GM12878 (cell line): ENCODE measurements around the gene TRIM46. TPM values are rescaled to one million over a fixed set of nuclear protein-coding genes. Genes with fewer than 3 reads are reported as not detected.

Source experiments
- ATAC-seq: fragments of 200-7000 bp; cut with Tn5 transposase; 3 replicates; pipeline ENCODE4 v1.9.1; 2020; ENCODE audit warnings: mild to moderate bottlenecking, moderate library complexity
- BruUV-seq: library from RNA; stranded (reverse); fragments of 400-500 nt; replicated peaks from 2 replicates; lab custom pipeline; 2021; lab: Mats Ljungman, UMichigan
- CTCF ChIA-PET: fragments of 300-600 bp; sonication (Branson Sonifier 250); formaldehyde crosslinking; extraction: SDS; loops from one replicate; lab custom pipeline; 2021; ENCODE audit warnings: inconsistent platforms; lab: Yijun Ruan, JAX
- POLR2A ChIA-PET: fragments of 350-600 bp; formaldehyde crosslinking; extraction: SDS; loops from one replicate; lab custom pipeline; 2021; ENCODE audit warnings: inconsistent platforms; lab: Charles Lee
- RAD21 ChIA-PET: fragments of 300-600 bp; sonication (Branson Sonifier 250); formaldehyde crosslinking; loops from one replicate; lab custom pipeline; 2023; ENCODE audit warnings: antibody characterized with exemption; ENCODE audit not compliant: unreplicated experiment; lab: Charles Lee
- SMC1A ChIA-PET: fragments of 300-600 bp; sonication (Branson Sonifier 250); formaldehyde crosslinking; loops from one replicate; lab custom pipeline; 2023; ENCODE audit not compliant: unreplicated experiment, uncharacterized antibody; lab: Charles Lee
- DNase-seq: peaks from one replicate; pipeline ENCODE4 v3.0.0-alpha.2; 2011; ENCODE audit warnings: low read depth, low spot score
- FAIRE-seq: peaks from 3 replicates; lab custom pipeline; 2011; peaks lifted over from hg19 to GRCh38; lab: Jason Lieb, UNC
- H2AFZ ChIP-seq: 2 replicates; pipeline ENCODE4 v1.6.0; 2011; ENCODE audit warnings: low read depth, low read length, control low read depth; ENCODE audit not compliant: control insufficient read depth
- H3K27ac ChIP-seq: 2 replicates; pipeline ENCODE4 v1.5.1; 2011; ENCODE audit warnings: control low read depth; ENCODE audit not compliant: control insufficient read depth, insufficient read depth
- H3K27me3 ChIP-seq, 2 experiments: replicated peaks in 1 of 2; 2 replicates each; pipeline versions ENCODE4 v1.6.0 to v1.6.1; 2011; ENCODE audit warnings: low read length in 1 of 2; ENCODE audit not compliant: control insufficient read depth in 2 of 2, insufficient read depth in 2 of 2
- H3K36me3 ChIP-seq, 2 experiments: 2 replicates each; pipeline ENCODE4 v1.5.1; 2011; ENCODE audit warnings: low read length in 1 of 2; ENCODE audit not compliant: control insufficient read depth in 2 of 2, insufficient read depth in 2 of 2
- H3K4me1 ChIP-seq: 2 replicates; pipeline ENCODE4 v1.6.1; 2011; ENCODE audit warnings: mild to moderate bottlenecking, low read length, moderate library complexity, mixed read lengths; ENCODE audit not compliant: control insufficient read depth, insufficient read depth
- H3K4me2 ChIP-seq: 2 replicates; pipeline ENCODE4 v1.6.0; 2011; ENCODE audit warnings: control low read depth; ENCODE audit not compliant: control insufficient read depth, insufficient read depth
- H3K4me3 ChIP-seq: fragments of 200-600 bp; sonication (generic); 2 replicates; pipeline ENCODE4 v1.5.1; 2016
- H3K79me2 ChIP-seq: 2 replicates; pipeline ENCODE4 v1.6.0; 2011; ENCODE audit warnings: low read length; ENCODE audit not compliant: control insufficient read depth, insufficient read depth
- H3K9ac ChIP-seq: 2 replicates; pipeline ENCODE4 v1.8.0; 2011; ENCODE audit warnings: low read length, control low read depth, mixed read lengths; ENCODE audit not compliant: control insufficient read depth, insufficient read depth
- H3K9me3 ChIP-seq: replicated peaks from 3 replicates; pipeline ENCODE4 v1.5.1; 2011; ENCODE audit warnings: mild to moderate bottlenecking, low read length; ENCODE audit not compliant: control insufficient read depth, insufficient read depth
- H4K20me1 ChIP-seq: 2 replicates; pipeline ENCODE4 v1.6.0; 2011; ENCODE audit not compliant: control insufficient read depth, insufficient read depth
- CHD1 ChIP-seq: IDR thresholded peaks from 2 replicates; pipeline ENCODE4 v1.6.1; 2012; ENCODE audit warnings: low read depth, low read length, improper control_type of control experiment
- CHD2 ChIP-seq: IDR thresholded peaks from 2 replicates; pipeline ENCODE4 v1.6.1; 2011; ENCODE audit warnings: low read depth, low read length, improper control_type of control experiment, borderline replicate concordance
- CHD4 ChIP-seq: fragments of 200-600 bp; sonication (generic); IDR thresholded peaks from 2 replicates; pipeline ENCODE4 v1.6.1; 2016; ENCODE audit warnings: mild to moderate bottlenecking
- KDM1A ChIP-seq: fragments of 200-600 bp; sonication (generic); IDR thresholded peaks from 2 replicates; pipeline ENCODE4 v1.6.1; 2016; ENCODE audit warnings: borderline replicate concordance
- MTA3 ChIP-seq: IDR thresholded peaks from 2 replicates; pipeline ENCODE4 v1.6.1; 2012; ENCODE audit warnings: low read length, inconsistent platforms, borderline replicate concordance
- NFYA ChIP-seq: IDR thresholded peaks from 2 replicates; pipeline ENCODE4 v1.6.1; 2011; ENCODE audit warnings: low read depth, mild to moderate bottlenecking, low read length, improper control_type of control experiment, borderline replicate concordance
- RAD21 ChIP-seq: IDR thresholded peaks from 2 replicates; pipeline ENCODE4 v1.6.1; 2011; ENCODE audit warnings: mild to moderate bottlenecking, low read depth, low read length, moderate library complexity; ENCODE audit not compliant: insufficient read depth
- RFX5 ChIP-seq: IDR thresholded peaks from 2 replicates; pipeline ENCODE4 v1.6.1; 2011; ENCODE audit warnings: low read depth, low read length, improper control_type of control experiment
- RUNX3 ChIP-seq: IDR thresholded peaks from 2 replicates; pipeline ENCODE4 v1.6.1; 2012; ENCODE audit warnings: low read length, inconsistent platforms
- SIX5 ChIP-seq: IDR thresholded peaks from 2 replicates; pipeline ENCODE4 v1.6.1; 2011; ENCODE audit warnings: mild to moderate bottlenecking, low read depth, low read length, moderate library complexity; ENCODE audit not compliant: severe bottlenecking
- TAF1 ChIP-seq: IDR thresholded peaks from 2 replicates; pipeline ENCODE4 v1.6.1; 2011; ENCODE audit warnings: mild to moderate bottlenecking, low read depth, low read length, borderline replicate concordance
- TARDBP ChIP-seq: IDR thresholded peaks from 2 replicates; pipeline ENCODE4 v1.6.1; 2016; ENCODE audit warnings: borderline replicate concordance
- WRNIP1 ChIP-seq: IDR thresholded peaks from 2 replicates; pipeline ENCODE4 v1.6.1; 2011; ENCODE audit warnings: low read depth, low read length, improper control_type of control experiment, borderline replicate concordance
- ZSCAN29 ChIP-seq: fragments of 450-650 bp; IDR thresholded peaks from 2 replicates; pipeline ENCODE4 v1.6.1; 2017; ENCODE audit warnings: mild to moderate bottlenecking, moderate library complexity
- WGBS: methylation state at CpG from one replicate; pipeline ENCODE4 v1.1.6; 2016; ENCODE audit warnings: low lambda C conversion rate; ENCODE audit not compliant: insufficient replicate concordance, insufficient coverage; ENCODE audit errors: missing lambda C conversion rate; 5-methylcytosine and 5-hydroxymethylcytosine counted together
- in situ Hi-C: fragments of 300-500 bp; cut with MboI; formaldehyde crosslinking; loops from 9 replicates; pipeline ENCODE4 v1.14.3; 2018; ENCODE audit warnings: mixed read lengths
- intact Hi-C: fragments of 100-400 bp; cut with micrococcal nuclease; formaldehyde crosslinking; loops from one replicate; pipeline ENCODE4 v1.14.2; 2022; ENCODE audit not compliant: unreplicated experiment
- polyA plus RNA-seq, 11 experiments: library from polyadenylated mRNA; depleted of rRNA in 4 of 11; unstranded in 6 of 11; stranded (reverse) in 5 of 11; fragments of >200 nt; fragmentation: Nextera tagmentation in 4 of 11; fragmentation: Illumina TruSeq in 1 of 11; extraction: Ambion mirVana in 4 of 11; extraction: Trizol in 1 of 11; gene quantifications; 1 replicate in 1 of 11; 2 replicates in 10 of 11; pipeline versions ENCODE4 v1.2.1 to v1.2.3, GENCODE V29; 2011 to 2016; ENCODE audit warnings: inconsistent platforms in 2 of 11, missing spikeins in 2 of 11, low read depth in 1 of 11
- total RNA-seq, 4 experiments: library from RNA; depleted of rRNA in 3 of 4; stranded (reverse); fragments of >200 nt in 3 of 4; fragmentation: Illumina TruSeq in 1 of 4; extraction: Trizol in 1 of 4; gene quantifications; 2 replicates each; pipeline versions ENCODE4 v1.2.1 to v1.2.3, GENCODE V29; 2013 to 2021
- TF ChIP-seq, protein P1 (sequence below): IDR thresholded peaks from 2 replicates; pipeline ENCODE4 v1.6.1; 2012; ENCODE audit warnings: low read depth, low read length, improper control_type of control experiment
- TF ChIP-seq, protein P2 (sequence below): fragments of 450-650 bp; IDR thresholded peaks from 2 replicates; pipeline ENCODE4 v1.6.1; 2016; ENCODE audit warnings: mild to moderate bottlenecking
- TF ChIP-seq, protein P3 (sequence below): IDR thresholded peaks from 2 replicates; pipeline ENCODE4 v1.6.1; 2012; ENCODE audit warnings: low read length, inconsistent platforms
- TF ChIP-seq, protein P4 (sequence below): fragments of 450-650 bp; formaldehyde crosslinking; IDR thresholded peaks from 2 replicates; pipeline ENCODE4 v1.5.0; 2022; ENCODE audit warnings: mild to moderate bottlenecking, missing genetic modification characterization

Gene TRIM46
- total and polyA plus RNA-seq, 10 of the 15 experiments (the other 5 are each of a cell fraction or from before 2014, with no cell fraction given), result 0.08 to 3.1 (median 0.97) TPM

DNA sequence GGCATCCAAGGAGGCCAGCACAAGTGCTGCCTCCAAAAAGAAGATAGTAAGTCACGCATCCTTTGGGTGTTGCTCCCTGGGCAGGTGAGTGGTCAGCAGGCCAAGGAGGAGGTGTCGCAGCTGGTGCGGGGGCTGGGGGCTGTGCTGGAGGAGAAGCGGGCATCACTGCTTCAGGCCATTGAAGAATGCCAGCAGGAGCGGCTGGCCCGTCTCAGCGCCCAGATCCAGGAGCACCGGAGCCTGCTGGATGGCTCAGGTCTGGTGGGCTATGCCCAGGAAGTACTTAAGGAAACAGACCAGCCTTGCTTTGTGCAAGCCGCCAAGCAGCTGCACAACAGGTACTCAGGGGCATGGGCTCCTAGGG lies 4.3 kb downstream of the TRIM46 start:
- DNase-seq, result no peak
- no peaks in the 10 kb centered on the region for H4K20me1 ChIP-seq
- in situ Hi-C loops (no loop called here), intact Hi-C loops (no loop called here)
- BruUV-seq, result no TSS peak
- FAIRE-seq, result no peak
- 82% methylated on average over 9 of the region's 9 CpGs for WGBS
- CTCF ChIA-PET, result interaction anchor here (0.8 to 9.7 kb wide), 13 partner anchors 8 to 556 kb away, joined by 3 to 244 read pairs (median 4); partner anchors contain the start of genes SLC50A1 and THBS3
- RAD21 ChIA-PET, result interaction anchor here (1.0 to 4.8 kb wide), 6 partner anchors 16 to 161 kb away, joined by 3 to 77 read pairs (median 8); no protein-coding TSS in a partner anchor
- H3K27me3 ChIP-seq, result no peaks in the 10 kb centered on the region
- H3K4me1 ChIP-seq, result peaks cover 20% of the 10 kb centered on the region
- no peak overlapping the region for H3K9ac ChIP-seq
- no peak overlapping the region for H3K4me3 ChIP-seq
- no peak overlapping the region for H2AFZ ChIP-seq
- SMC1A ChIA-PET, result interaction anchor here (0.7 to 2.0 kb wide), 8 partner anchors 8 to 87 kb away, joined by 3 to 29 read pairs (median 6); partner anchors contain the start of genes MTX1 and THBS3
- no peaks in the 10 kb centered on the region for H3K9me3 ChIP-seq
- H3K4me2 ChIP-seq, result no peak overlapping the region
- POLR2A ChIA-PET, result interaction anchor here (0.5 to 7.4 kb wide), 5 partner anchors 8 to 1294 kb away, joined by 3 to 77 read pairs (median 6); no protein-coding TSS in a partner anchor
- peaks cover 2% of the 10 kb centered on the region for H3K79me2 ChIP-seq
- H3K27ac ChIP-seq, result no peak overlapping the region
- ATAC-seq, result no peak
- no peaks in the 10 kb centered on the region for H3K36me3 ChIP-seq
- no peak for TF ChIP-seq WRNIP1
- TF ChIP-seq KDM1A, result no peak
- no peak for TF ChIP-seq CHD1
- no peak for TF ChIP-seq CHD4
- TF ChIP-seq RFX5, result no peak
- TF ChIP-seq, protein P1, sequence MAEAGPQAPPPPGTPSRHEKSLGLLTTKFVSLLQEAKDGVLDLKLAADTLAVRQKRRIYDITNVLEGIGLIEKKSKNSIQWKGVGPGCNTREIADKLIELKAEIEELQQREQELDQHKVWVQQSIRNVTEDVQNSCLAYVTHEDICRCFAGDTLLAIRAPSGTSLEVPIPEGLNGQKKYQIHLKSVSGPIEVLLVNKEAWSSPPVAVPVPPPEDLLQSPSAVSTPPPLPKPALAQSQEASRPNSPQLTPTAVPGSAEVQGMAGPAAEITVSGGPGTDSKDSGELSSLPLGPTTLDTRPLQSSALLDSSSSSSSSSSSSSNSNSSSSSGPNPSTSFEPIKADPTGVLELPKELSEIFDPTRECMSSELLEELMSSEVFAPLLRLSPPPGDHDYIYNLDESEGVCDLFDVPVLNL, result no peak
- TF ChIP-seq RAD21, result no peak
- TF ChIP-seq ZSCAN29, result no peak
- TF ChIP-seq NFYA, result no peak
- no peak for TF ChIP-seq CHD2
- TF ChIP-seq, protein P2, sequence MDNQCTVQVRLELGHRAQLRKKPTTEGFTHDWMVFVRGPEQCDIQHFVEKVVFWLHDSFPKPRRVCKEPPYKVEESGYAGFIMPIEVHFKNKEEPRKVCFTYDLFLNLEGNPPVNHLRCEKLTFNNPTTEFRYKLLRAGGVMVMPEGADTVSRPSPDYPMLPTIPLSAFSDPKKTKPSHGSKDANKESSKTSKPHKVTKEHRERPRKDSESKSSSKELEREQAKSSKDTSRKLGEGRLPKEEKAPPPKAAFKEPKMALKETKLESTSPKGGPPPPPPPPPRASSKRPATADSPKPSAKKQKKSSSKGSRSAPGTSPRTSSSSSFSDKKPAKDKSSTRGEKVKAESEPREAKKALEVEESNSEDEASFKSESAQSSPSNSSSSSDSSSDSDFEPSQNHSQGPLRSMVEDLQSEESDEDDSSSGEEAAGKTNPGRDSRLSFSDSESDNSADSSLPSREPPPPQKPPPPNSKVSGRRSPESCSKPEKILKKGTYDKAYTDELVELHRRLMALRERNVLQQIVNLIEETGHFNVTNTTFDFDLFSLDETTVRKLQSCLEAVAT, result no peak
- no peak for TF ChIP-seq MTA3
- TF ChIP-seq, protein P3, sequence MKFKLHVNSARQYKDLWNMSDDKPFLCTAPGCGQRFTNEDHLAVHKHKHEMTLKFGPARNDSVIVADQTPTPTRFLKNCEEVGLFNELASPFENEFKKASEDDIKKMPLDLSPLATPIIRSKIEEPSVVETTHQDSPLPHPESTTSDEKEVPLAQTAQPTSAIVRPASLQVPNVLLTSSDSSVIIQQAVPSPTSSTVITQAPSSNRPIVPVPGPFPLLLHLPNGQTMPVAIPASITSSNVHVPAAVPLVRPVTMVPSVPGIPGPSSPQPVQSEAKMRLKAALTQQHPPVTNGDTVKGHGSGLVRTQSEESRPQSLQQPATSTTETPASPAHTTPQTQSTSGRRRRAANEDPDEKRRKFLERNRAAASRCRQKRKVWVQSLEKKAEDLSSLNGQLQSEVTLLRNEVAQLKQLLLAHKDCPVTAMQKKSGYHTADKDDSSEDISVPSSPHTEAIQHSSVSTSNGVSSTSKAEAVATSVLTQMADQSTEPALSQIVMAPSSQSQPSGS, result no peak
- TF ChIP-seq, protein P4, sequence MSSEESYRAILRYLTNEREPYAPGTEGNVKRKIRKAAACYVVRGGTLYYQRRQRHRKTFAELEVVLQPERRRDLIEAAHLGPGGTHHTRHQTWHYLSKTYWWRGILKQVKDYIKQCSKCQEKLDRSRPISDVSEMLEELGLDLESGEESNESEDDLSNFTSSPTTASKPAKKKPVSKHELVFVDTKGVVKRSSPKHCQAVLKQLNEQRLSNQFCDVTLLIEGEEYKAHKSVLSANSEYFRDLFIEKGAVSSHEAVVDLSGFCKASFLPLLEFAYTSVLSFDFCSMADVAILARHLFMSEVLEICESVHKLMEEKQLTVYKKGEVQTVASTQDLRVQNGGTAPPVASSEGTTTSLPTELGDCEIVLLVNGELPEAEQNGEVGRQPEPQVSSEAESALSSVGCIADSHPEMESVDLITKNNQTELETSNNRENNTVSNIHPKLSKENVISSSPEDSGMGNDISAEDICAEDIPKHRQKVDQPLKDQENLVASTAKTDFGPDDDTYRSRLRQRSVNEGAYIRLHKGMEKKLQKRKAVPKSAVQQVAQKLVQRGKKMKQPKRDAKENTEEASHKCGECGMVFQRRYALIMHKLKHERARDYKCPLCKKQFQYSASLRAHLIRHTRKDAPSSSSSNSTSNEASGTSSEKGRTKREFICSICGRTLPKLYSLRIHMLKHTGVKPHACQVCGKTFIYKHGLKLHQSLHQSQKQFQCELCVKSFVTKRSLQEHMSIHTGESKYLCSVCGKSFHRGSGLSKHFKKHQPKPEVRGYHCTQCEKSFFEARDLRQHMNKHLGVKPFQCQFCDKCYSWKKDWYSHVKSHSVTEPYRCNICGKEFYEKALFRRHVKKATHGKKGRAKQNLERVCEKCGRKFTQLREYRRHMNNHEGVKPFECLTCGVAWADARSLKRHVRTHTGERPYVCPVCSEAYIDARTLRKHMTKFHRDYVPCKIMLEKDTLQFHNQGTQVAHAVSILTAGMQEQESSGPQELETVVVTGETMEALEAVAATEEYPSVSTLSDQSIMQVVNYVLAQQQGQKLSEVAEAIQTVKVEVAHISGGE, result no peak
- no peak for TF ChIP-seq TARDBP
- TF ChIP-seq TAF1, result no peak
- no peak for TF ChIP-seq SIX5
- no peak for TF ChIP-seq RUNX3
